Measurements from ENCODE around the gene S100P.
"Not testable (repeated sequence)": the region's sequence is repeated elsewhere in the genome, so short reads cannot be mapped to it uniquely, and the experiment has no call there.

Gene S100P

GRCh38 chr4:6720202-6720699 lies 26.6 kb downstream of the S100P start:
- peak; percentile 71 to 76 (median 74) for DNase-seq (ENCODE audit: low read depth in 4 of 4, low spot score in 1 of 4)

DNA sequence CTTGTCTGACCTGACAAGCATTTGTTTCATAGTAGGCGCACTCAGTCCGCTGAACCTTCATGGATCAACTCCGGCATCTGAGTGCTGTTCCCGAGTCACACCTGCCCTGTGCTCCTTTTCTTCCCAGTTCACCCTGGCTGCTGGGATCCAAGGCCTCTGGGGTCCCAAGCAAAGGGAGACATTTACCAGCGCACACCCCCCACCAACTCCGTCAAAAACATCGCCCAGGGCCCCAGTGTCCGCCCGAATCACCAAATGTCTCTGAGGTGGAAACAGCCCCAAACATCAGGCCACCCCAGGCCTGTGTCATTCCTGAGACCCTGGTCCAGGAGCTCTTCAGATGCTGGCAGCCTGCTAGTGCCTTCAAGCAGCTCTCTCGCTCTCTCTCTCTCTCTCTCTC lies 27.4 kb downstream of the S100P start:
- DNase-seq (ENCODE audit: low read depth in 4 of 4, low spot score in 1 of 4) = no peak

DNA sequence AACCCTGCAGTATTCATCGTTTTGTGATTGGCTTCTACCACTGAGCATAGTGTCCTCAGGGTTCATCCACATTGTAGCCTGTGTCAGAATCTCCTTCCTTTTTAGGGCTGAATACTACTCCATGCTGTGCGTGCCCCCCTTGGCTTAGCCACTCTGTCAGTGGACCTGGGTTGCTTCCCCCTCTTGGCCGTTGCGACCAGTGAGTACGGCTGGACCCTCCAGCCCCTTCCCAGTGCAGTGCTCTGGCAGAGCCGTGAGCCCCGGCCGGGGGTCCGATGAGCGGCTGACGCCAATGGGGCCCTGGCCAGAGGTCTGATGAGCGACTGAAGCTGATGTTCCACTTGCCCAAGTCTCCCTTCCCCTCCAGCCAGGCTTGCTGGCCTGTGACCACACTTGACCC lies 29.2 kb downstream of the S100P start:
- DNase-seq (ENCODE audit: low read depth in 4 of 4, low spot score in 1 of 4) = no peak

DNA sequence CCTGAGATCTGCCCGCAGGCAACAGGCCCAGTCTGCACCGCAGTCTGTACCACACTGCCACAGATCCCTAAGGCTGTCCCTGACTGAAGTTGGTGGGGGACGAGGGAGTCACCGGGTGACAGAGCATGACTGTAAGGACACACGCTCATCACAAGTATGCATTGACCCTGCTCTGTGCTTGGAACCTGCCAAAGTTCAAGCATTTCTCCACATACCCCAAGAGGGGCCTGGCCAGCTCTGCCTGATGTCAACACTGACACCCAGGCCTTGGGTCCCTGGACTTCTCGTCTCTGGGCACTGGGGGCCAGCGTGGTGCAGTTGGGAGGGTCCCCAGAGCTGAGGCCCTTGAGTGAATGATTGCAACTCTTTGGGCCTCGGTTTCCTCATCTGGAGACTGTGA lies 30.2 kb downstream of the S100P start:
- DNase-seq (ENCODE audit: low read depth in 4 of 4, low spot score in 1 of 4) = no peak

GRCh38 chr4:6724421-6725111 lies 30.9 kb downstream of the S100P start:
- DNase-seq (ENCODE audit: low read depth in 4 of 4, low spot score in 1 of 4) = no peak

GRCh38 chr4:6725427-6725961 lies 31.8 kb downstream of the S100P start:
- DNase-seq (ENCODE audit: low read depth in 4 of 4, low spot score in 1 of 4) = not testable (repeated sequence)

GRCh38 chr4:6727081-6727942 lies 33.6 kb downstream of the S100P start:
- no peak for DNase-seq (ENCODE audit: low read depth in 4 of 4, low spot score in 1 of 4)

DNA sequence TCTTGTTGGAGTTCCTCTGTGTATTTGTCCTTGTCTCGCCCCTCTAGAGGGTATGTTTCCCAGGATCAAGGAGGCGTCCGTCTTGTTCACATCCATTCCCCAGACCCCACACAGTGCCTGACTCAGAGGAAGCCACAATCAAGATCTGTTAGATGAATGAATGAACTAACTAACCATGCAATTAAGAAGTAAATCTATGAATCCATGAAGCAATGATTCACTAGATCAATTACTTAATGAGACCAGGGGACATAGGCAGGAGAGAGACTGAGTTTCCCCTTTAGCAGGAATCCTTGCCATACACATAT lies 34.2 kb downstream of the S100P start:
- DNase-seq (ENCODE audit: low read depth in 4 of 4, low spot score in 1 of 4) = no peak

- no peak for DNase-seq (ENCODE audit: low read depth in 4 of 4, low spot score in 1 of 4)
Observed at GRCh38 chr4:6728320-6729029, 34.8 kb downstream of the S100P start.

- DNase-seq (ENCODE audit: low read depth in 4 of 4, low spot score in 1 of 4) = no peak
Observed at GRCh38 chr4:6730603-6731317, 37.1 kb downstream of the S100P start.

- DNase-seq (ENCODE audit: low read depth in 4 of 4, low spot score in 1 of 4) = no peak
Observed at GRCh38 chr4:6731318-6731675, 37.6 kb downstream of the S100P start.

GRCh38 chr4:6731780-6732179 lies 38.1 kb downstream of the S100P start:
- DNase-seq (ENCODE audit: low read depth in 4 of 4, low spot score in 1 of 4) = no peak

- no peak for DNase-seq (ENCODE audit: low read depth in 4 of 4, low spot score in 1 of 4)
Observed at GRCh38 chr4:6732441-6733357, 39.0 kb downstream of the S100P start.

- no peak for DNase-seq (ENCODE audit: low read depth in 4 of 4, low spot score in 1 of 4)
Observed at GRCh38 chr4:6733358-6734164, 39.9 kb downstream of the S100P start.

- no peak for DNase-seq (ENCODE audit: low read depth in 4 of 4, low spot score in 1 of 4)
Observed at GRCh38 chr4:6734165-6734786, 40.6 kb downstream of the S100P start.

- DNase-seq (ENCODE audit: low read depth in 4 of 4, low spot score in 1 of 4) = no peak
Observed at GRCh38 chr4:6739920-6740319, 46.2 kb downstream of the S100P start.

- no peak for DNase-seq (ENCODE audit: low read depth in 4 of 4, low spot score in 1 of 4)
Observed at GRCh38 chr4:6740347-6740746, 46.7 kb downstream of the S100P start.

DNA sequence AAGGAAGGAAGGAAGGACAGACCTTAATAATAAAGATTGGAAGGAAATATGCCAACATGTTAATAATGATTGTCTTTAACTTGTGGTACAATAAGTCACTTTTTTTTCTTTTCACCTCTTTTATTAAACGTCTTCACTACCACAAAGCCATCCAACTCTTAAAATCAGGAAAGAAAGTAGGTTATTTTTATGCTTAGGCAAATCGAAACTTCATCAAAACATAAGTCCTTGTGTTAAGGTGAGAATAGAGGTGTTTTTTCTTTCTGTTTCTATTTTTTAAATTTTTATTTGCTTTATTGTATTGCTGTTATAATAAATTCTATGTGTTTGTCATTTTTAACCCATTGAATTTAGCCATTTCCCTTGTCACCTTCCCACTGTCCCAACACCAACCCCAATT lies 48.8 kb downstream of the S100P start:
- no peak for DNase-seq (ENCODE audit: low read depth in 4 of 4, low spot score in 1 of 4)

DNA sequence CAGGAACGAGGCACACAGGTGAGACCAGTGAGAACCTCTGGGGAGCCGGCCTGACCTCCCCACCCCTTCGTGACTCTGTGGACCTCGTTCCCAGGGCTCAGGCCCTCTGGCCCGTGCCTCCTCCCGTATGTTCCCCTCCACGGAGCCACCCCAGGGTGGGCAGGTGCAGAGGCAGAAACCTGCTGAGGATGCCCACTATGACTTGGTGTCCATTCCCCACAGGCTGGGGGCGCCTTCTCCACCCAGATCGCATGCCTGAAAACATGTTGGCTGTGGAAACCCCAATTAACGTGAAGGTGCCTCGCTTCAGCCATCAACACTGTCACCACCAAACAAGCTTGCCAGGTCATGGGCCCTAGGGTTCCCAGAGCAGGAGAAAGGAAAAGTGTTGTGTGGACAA lies 49.3 kb downstream of the S100P start:
- DNase-seq (ENCODE audit: low read depth in 4 of 4, low spot score in 1 of 4) = no peak

Data from stimulated activated CD4-positive, alpha-beta T cell treated with anti-CD3 and anti-CD28 coated beads, Interleukin-1b, Interleukin-23, amount 100 ng/mL, for 24 hours (primary cell).